K562 (cell line): ENCODE results near the gene MOCS3. TPM values are rescaled to one million over a fixed set of nuclear protein-coding genes. Genes with fewer than 3 reads are reported as not detected.

ENCODE experiments used
- ATAC-seq: fragments of 200-7000 bp; cut with Tn5 transposase; 3 replicates; pipeline ENCODE4 v1.9.1; 2020; ENCODE audit warnings: moderate library complexity
- BruUV-seq: library from RNA; stranded (reverse); fragments of 400-500 nt; replicated peaks from 2 replicates; lab custom pipeline; 2021; lab: Mats Ljungman, UMichigan
- CTCF ChIA-PET: fragments of 300-600 bp; formaldehyde crosslinking; extraction: SDS; loops from one replicate; lab custom pipeline; 2021; ENCODE audit warnings: low intra/inter-chr PET ratio; lab: Yijun Ruan, JAX
- POLR2A ChIA-PET: fragments of 300-600, 350-650 bp; sonication (Branson Sonifier 250); formaldehyde crosslinking; extraction: SDS; loops from one replicate; lab custom pipeline; 2021; ENCODE audit warnings: antibody characterized with exemption, inconsistent platforms; lab: Yijun Ruan, JAX
- DNase-seq, 4 experiments: peaks; one replicate each; pipeline versions ENCODE4 v3.0.0 to v3.0.0-alpha.2; 2011 to 2018; ENCODE audit warnings: low spot score in 3 of 4, mixed read lengths in 3 of 4; ENCODE audit errors: extremely low read depth in 1 of 4
- FAIRE-seq: peaks from 2 replicates; lab custom pipeline; 2011; peaks lifted over from hg19 to GRCh38; lab: Jason Lieb, UNC
- H2AFZ ChIP-seq: 2 replicates; pipeline ENCODE4 v1.6.0; 2011; ENCODE audit warnings: low read depth, low read length, control low read depth, inconsistent platforms
- H3K27ac ChIP-seq: fragments of 200-600 bp; 3 replicates; pipeline ENCODE4 v1.8.0; 2011; ENCODE audit warnings: low read depth, mild to moderate bottlenecking, control low read depth, inconsistent platforms, low read length, moderate library complexity, mixed read lengths; ENCODE audit errors: extremely low read depth
- H3K27me3 ChIP-seq, 2 experiments: fragments of 300-600 bp in 1 of 2; 2 replicates in 1 of 2; 3 replicates in 1 of 2; pipeline versions ENCODE4 v1.6.0 to v1.8.0; 2011; ENCODE audit warnings: inconsistent platforms in 2 of 2, low read length in 2 of 2, mild to moderate bottlenecking in 1 of 2, mixed read lengths in 1 of 2, moderate library complexity in 1 of 2; ENCODE audit not compliant: control insufficient read depth in 2 of 2, insufficient read depth in 2 of 2
- H3K36me3 ChIP-seq: fragments of 300-600 bp; 3 replicates; pipeline ENCODE4 v1.8.0; 2011; ENCODE audit warnings: mild to moderate bottlenecking, low read length, inconsistent platforms; ENCODE audit not compliant: control insufficient read depth, insufficient read depth
- H3K4me1 ChIP-seq, 2 experiments: fragments of 200-600 bp in 1 of 2; replicated peaks in 1 of 2; 2 replicates in 1 of 2; 3 replicates in 1 of 2; pipeline versions ENCODE4 v1.5.1 to v1.8.0; 2011; ENCODE audit warnings: inconsistent platforms in 2 of 2, low read length in 2 of 2, mild to moderate bottlenecking in 1 of 2, mixed read lengths in 1 of 2, moderate library complexity in 1 of 2; ENCODE audit not compliant: control insufficient read depth in 2 of 2, insufficient read depth in 2 of 2
- H3K4me2 ChIP-seq: 2 replicates; pipeline ENCODE4 v1.6.1; 2011; ENCODE audit warnings: low read length, control low read depth, inconsistent platforms, mixed read lengths; ENCODE audit not compliant: insufficient read depth
- H3K4me3 ChIP-seq: fragments of 200-600 bp; sonication (generic), shearing (Covaris generic); 2 replicates; pipeline ENCODE4 v1.5.1; 2016; ENCODE audit warnings: control low read depth, inconsistent platforms
- H3K79me2 ChIP-seq: fragments of 200-600 bp; 3 replicates; pipeline ENCODE4 v1.8.0; 2011; ENCODE audit warnings: low read length, inconsistent platforms; ENCODE audit not compliant: control insufficient read depth, insufficient read depth
- H3K9ac ChIP-seq, 2 experiments: 2 replicates each; pipeline versions ENCODE4 v1.6.0 to v1.6.1; 2011; ENCODE audit warnings: low read depth in 2 of 2, low read length in 2 of 2, control low read depth in 1 of 2, inconsistent platforms in 1 of 2, mild to moderate bottlenecking in 1 of 2, mixed read lengths in 1 of 2; ENCODE audit not compliant: insufficient read depth in 1 of 2
- H3K9me1 ChIP-seq: one replicate; pipeline ENCODE4 v1.6.0; 2011; ENCODE audit warnings: inconsistent platforms, mild to moderate bottlenecking, low read length, moderate library complexity; ENCODE audit not compliant: control insufficient read depth, insufficient read depth
- H3K9me3 ChIP-seq: replicated peaks from 2 replicates; pipeline ENCODE4 v1.5.1; 2011; ENCODE audit warnings: low read depth, low read length, inconsistent platforms; ENCODE audit not compliant: control insufficient read depth, insufficient read depth
- H4K20me1 ChIP-seq: replicated peaks from 2 replicates; pipeline ENCODE4 v1.6.1; 2011; ENCODE audit warnings: low read length, inconsistent platforms, mixed read lengths; ENCODE audit not compliant: control insufficient read depth, insufficient read depth
- ARHGAP35 ChIP-seq: fragments of 450-650 bp; IDR thresholded peaks from 2 replicates; pipeline ENCODE4 v1.6.1; 2018; ENCODE audit not compliant: partially characterized antibody
- C11orf30 ChIP-seq: fragments of 450-650 bp; IDR thresholded peaks from 2 replicates; pipeline ENCODE4 v1.6.1; 2016; ENCODE audit warnings: low read depth, mild to moderate bottlenecking
- FOXJ2 ChIP-seq: fragments of 200-800 bp; sonication (Bioruptor generic); IDR thresholded peaks from 2 replicates; pipeline ENCODE4 v1.6.1; 2016; ENCODE audit warnings: missing genetic modification characterization, missing compliant biosample characterization
- JUNB ChIP-seq: fragments of 450-650 bp; formaldehyde crosslinking; conservative IDR thresholded peaks from 2 replicates; pipeline ENCODE4 v1.4.0; 2020; ENCODE audit warnings: mild to moderate bottlenecking
- LCOR ChIP-seq: sonication (generic); formaldehyde crosslinking; IDR thresholded peaks from 2 replicates; pipeline ENCODE4 v1.8.0; 2022; ENCODE audit warnings: mild to moderate bottlenecking, missing genetic modification reagents
- NEUROD1 ChIP-seq: fragments of 150-350 bp; IDR thresholded peaks from 2 replicates; pipeline ENCODE4 v1.6.1; 2014; ENCODE audit warnings: borderline replicate concordance, low read length, low read depth; ENCODE audit not compliant: partially characterized antibody
- RBM34 ChIP-seq: fragments of 200-400 bp; formaldehyde crosslinking; IDR thresholded peaks from 2 replicates; pipeline ENCODE4 v1.6.1; 2018; ENCODE audit warnings: low read length, borderline replicate concordance; ENCODE audit not compliant: insufficient read depth
- SIN3A ChIP-seq, 2 experiments: fragments of 150-350 bp in 1 of 2; IDR thresholded peaks; 2 replicates each; pipeline ENCODE4 v1.6.1; 2011 to 2016; ENCODE audit warnings: borderline replicate concordance in 2 of 2, low read depth in 2 of 2, low read length in 2 of 2, mild to moderate bottlenecking in 2 of 2, moderate library complexity in 2 of 2; ENCODE audit not compliant: control insufficient read depth in 1 of 2
- SRSF7 ChIP-seq: fragments of 200-400 bp; formaldehyde crosslinking; optimal IDR thresholded peaks from 2 replicates; pipeline ENCODE3; 2017; ENCODE audit warnings: mild to moderate bottlenecking, low read depth, low read length
- SUPT5H ChIP-seq: fragments of 450-650 bp; IDR thresholded peaks from 2 replicates; pipeline ENCODE4 v1.6.1; 2016
- TCF7 ChIP-seq: sonication (generic); IDR thresholded peaks from 2 replicates; pipeline ENCODE4 v1.6.1; 2016; ENCODE audit warnings: antibody characterized with exemption, borderline replicate concordance
- ZNF695 ChIP-seq: fragments of 450-650 bp; formaldehyde crosslinking; IDR thresholded peaks from 2 replicates; pipeline ENCODE4 v1.4.0; 2020; ENCODE audit warnings: mild to moderate bottlenecking, moderate library complexity
- WGBS: fragments of 100-300 bp; shearing (Covaris generic); methylation state at CpG from one replicate; pipeline ENCODE4 v1.1.6; 2016; ENCODE audit warnings: low coverage, mixed read lengths; ENCODE audit not compliant: insufficient coverage; ENCODE audit errors: missing lambda C conversion rate; 5-methylcytosine and 5-hydroxymethylcytosine counted together
- in situ Hi-C: fragments of 300-500 bp; cut with MboI; formaldehyde crosslinking; loops from 4 replicates; pipeline ENCODE4 v1.15.0; 2018; ENCODE audit warnings: inconsistent platforms, mixed read lengths
- intact Hi-C: fragments of 100-400 bp; cut with micrococcal nuclease; formaldehyde crosslinking; loops from 2 replicates; pipeline ENCODE4 v1.14.2; 2022
- polyA plus RNA-seq, 8 experiments: library from polyadenylated mRNA; depleted of rRNA in 4 of 8; stranded (reverse) in 5 of 8; unstranded in 3 of 8; fragments of >200 nt; fragmentation: Nextera tagmentation in 2 of 8; fragmentation: Illumina TruSeq in 1 of 8; extraction: Ambion mirVana in 2 of 8; extraction: Trizol in 1 of 8; gene quantifications; 2 replicates each; pipeline versions ENCODE4 v1.2.1 to v1.2.3, GENCODE V29; 2011 to 2014; ENCODE audit warnings: inconsistent platforms in 1 of 8, missing spikeins in 1 of 8
- total RNA-seq, 7 experiments: library from RNA; depleted of rRNA in 6 of 7; stranded (reverse); fragments of >200 nt in 6 of 7; fragmentation: Illumina TruSeq in 2 of 7; extraction: Trizol in 2 of 7; gene quantifications; 2 replicates each; pipeline versions ENCODE4 v1.2.1 to v1.2.3, GENCODE V29; 2011 to 2021; ENCODE audit warnings: low replicate concordance in 1 of 7
- TF ChIP-seq, protein P1 (sequence below): fragments of 450-650 bp; IDR thresholded peaks from 2 replicates; pipeline ENCODE4 v1.6.1; 2016; ENCODE audit warnings: mild to moderate bottlenecking
- TF ChIP-seq, protein P2 (sequence below): fragments of 450-650 bp; formaldehyde crosslinking; IDR thresholded peaks from 2 replicates; pipeline ENCODE4 v1.4.0; 2020; ENCODE audit warnings: mild to moderate bottlenecking, moderate library complexity
- TF ChIP-seq, protein P3 (sequence below): sonication (generic); formaldehyde crosslinking; IDR thresholded peaks from 2 replicates; pipeline ENCODE4 v1.5.0; 2020; ENCODE audit warnings: missing genetic modification reagents
- TF ChIP-seq, protein P4 (sequence below): fragments of 250-450 bp; sonication (Bioruptor Pico); IDR thresholded peaks from 2 replicates; pipeline ENCODE4 v1.8.0; 2021; ENCODE audit warnings: moderate library complexity, mild to moderate bottlenecking, inconsistent platforms

Gene MOCS3
- total and polyA plus RNA-seq, 9 of the 15 experiments (the other 6 are each of a cell fraction or from before 2014, with no cell fraction given) = 0.70 to 6.2 (median 2.9) TPM

DNA sequence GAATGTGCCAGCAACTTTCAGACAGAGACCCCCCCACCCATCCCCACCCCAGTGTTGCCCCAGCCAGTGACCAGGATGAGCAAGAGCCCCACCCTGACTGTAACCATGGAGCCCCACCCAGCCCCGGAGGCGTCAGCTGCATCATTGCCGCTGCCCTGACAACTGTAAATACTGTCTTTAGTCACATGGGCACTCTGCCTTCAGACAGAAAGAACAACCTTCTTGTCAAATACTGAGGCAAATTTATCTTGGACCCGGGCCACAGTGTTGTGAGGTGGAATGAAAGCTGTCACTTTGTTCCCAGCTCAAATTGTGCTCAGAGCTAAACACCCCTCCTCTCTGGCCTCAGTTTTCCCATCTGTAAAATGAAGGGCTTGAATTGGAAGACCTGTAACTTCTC, 23.7 kb downstream of the MOCS3 start:
- no peak for DNase-seq
- Histone ChIP-seq H3K9me3 (no peaks in the 10 kb centered on the region), H4K20me1 (no peaks in the 10 kb centered on the region; the same call in 1 of the 2 replicates), H3K4me1 (peaks cover 0 to 9% of the 10 kb centered on the region in 2 experiments; a peak in 3 of 5 replicates), H3K9me1 (no peaks in the 10 kb centered on the region), H2AFZ (no peak overlapping the region), H3K27me3 (peaks cover 13 to 36% of the 10 kb centered on the region in 2 experiments; a peak in 4 of 5 replicates), H3K4me2 (no peak overlapping the region), H3K79me2 (no peaks in the 10 kb centered on the region), H3K4me3 (no peak overlapping the region), H3K36me3 (no peaks in the 10 kb centered on the region), H3K27ac (no peak overlapping the region), H3K9ac (no peak overlapping the region)
- intact Hi-C loops (loop anchor here (5.0 to 10.0 kb wide), 2 partner anchors 190 to 642 kb away; no protein-coding TSS in a partner anchor), in situ Hi-C loops (loop anchor here (25.0 kb wide), 1 partner anchor 1105 kb away; no protein-coding TSS in a partner anchor)
- WGBS = 0% methylated on average over 4 of the region's 4 CpGs
- BruUV-seq = no TSS peak
- CTCF ChIA-PET = no interaction called here
- FAIRE-seq = no peak
- POLR2A ChIA-PET = interaction anchor here (0.5 to 1.2 kb wide), 4 partner anchors 114 to 335 kb away, joined by 3 to 4 read pairs (median 4); no protein-coding TSS in a partner anchor
- ATAC-seq = peak; percentile 53; the same call in 1 of the 3 replicates
- TF ChIP-seq FOXJ2 (tag) (peak; percentile 77), JUNB (CRISPR knock-in tag) (no peak), SIN3A (IDR thresholded peaks at IDR 0.05; ENCODE audit: borderline replicate concordance in 2 of 2, control insufficient read depth in 1 of 2, low read depth in 2 of 2, low read length in 2 of 2) (no peak), SRSF7 (no peak), ZNF695 (CRISPR knock-in tag) (no peak), ARHGAP35 (no peak), TCF7 (no peak), RBM34 (no peak), SUPT5H (no peak), NEUROD1 (no peak), LCOR (CRISPR knock-in tag) (no peak), C11orf30 (no peak)
- TF ChIP-seq, protein P1, sequence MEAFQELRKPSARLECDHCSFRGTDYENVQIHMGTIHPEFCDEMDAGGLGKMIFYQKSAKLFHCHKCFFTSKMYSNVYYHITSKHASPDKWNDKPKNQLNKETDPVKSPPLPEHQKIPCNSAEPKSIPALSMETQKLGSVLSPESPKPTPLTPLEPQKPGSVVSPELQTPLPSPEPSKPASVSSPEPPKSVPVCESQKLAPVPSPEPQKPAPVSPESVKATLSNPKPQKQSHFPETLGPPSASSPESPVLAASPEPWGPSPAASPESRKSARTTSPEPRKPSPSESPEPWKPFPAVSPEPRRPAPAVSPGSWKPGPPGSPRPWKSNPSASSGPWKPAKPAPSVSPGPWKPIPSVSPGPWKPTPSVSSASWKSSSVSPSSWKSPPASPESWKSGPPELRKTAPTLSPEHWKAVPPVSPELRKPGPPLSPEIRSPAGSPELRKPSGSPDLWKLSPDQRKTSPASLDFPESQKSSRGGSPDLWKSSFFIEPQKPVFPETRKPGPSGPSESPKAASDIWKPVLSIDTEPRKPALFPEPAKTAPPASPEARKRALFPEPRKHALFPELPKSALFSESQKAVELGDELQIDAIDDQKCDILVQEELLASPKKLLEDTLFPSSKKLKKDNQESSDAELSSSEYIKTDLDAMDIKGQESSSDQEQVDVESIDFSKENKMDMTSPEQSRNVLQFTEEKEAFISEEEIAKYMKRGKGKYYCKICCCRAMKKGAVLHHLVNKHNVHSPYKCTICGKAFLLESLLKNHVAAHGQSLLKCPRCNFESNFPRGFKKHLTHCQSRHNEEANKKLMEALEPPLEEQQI = no peak
- TF ChIP-seq, protein P2, sequence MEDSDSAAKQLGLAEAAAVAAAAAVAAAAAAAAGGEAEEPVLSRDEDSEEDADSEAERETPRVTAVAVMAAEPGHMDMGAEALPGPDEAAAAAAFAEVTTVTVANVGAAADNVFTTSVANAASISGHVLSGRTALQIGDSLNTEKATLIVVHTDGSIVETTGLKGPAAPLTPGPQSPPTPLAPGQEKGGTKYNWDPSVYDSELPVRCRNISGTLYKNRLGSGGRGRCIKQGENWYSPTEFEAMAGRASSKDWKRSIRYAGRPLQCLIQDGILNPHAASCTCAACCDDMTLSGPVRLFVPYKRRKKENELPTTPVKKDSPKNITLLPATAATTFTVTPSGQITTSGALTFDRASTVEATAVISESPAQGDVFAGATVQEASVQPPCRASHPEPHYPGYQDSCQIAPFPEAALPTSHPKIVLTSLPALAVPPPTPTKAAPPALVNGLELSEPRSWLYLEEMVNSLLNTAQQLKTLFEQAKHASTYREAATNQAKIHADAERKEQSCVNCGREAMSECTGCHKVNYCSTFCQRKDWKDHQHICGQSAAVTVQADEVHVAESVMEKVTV (CRISPR knock-in tag) = no peak
- TF ChIP-seq, protein P3, sequence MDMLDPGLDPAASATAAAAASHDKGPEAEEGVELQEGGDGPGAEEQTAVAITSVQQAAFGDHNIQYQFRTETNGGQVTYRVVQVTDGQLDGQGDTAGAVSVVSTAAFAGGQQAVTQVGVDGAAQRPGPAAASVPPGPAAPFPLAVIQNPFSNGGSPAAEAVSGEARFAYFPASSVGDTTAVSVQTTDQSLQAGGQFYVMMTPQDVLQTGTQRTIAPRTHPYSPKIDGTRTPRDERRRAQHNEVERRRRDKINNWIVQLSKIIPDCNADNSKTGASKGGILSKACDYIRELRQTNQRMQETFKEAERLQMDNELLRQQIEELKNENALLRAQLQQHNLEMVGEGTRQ (CRISPR knock-in tag) = peak; percentile 28; the same call in 1 of the 2 replicates
- TF ChIP-seq, protein P4, sequence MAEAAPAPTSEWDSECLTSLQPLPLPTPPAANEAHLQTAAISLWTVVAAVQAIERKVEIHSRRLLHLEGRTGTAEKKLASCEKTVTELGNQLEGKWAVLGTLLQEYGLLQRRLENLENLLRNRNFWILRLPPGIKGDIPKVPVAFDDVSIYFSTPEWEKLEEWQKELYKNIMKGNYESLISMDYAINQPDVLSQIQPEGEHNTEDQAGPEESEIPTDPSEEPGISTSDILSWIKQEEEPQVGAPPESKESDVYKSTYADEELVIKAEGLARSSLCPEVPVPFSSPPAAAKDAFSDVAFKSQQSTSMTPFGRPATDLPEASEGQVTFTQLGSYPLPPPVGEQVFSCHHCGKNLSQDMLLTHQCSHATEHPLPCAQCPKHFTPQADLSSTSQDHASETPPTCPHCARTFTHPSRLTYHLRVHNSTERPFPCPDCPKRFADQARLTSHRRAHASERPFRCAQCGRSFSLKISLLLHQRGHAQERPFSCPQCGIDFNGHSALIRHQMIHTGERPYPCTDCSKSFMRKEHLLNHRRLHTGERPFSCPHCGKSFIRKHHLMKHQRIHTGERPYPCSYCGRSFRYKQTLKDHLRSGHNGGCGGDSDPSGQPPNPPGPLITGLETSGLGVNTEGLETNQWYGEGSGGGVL (CRISPR knock-in tag) = no peak
